HG02970 (cell line): ENCODE results near the gene PLXNB2.

Experiments used
- ATAC-seq: cut with Tn5 transposase; IDR thresholded peaks from one replicate; pipeline ENCODE4 v1.9.1; 2021; ENCODE audit warnings: mild to moderate bottlenecking, moderate library complexity, moderate number of reproducible peaks; ENCODE audit not compliant: unreplicated experiment, low FRiP score

Gene PLXNB2

DNA sequence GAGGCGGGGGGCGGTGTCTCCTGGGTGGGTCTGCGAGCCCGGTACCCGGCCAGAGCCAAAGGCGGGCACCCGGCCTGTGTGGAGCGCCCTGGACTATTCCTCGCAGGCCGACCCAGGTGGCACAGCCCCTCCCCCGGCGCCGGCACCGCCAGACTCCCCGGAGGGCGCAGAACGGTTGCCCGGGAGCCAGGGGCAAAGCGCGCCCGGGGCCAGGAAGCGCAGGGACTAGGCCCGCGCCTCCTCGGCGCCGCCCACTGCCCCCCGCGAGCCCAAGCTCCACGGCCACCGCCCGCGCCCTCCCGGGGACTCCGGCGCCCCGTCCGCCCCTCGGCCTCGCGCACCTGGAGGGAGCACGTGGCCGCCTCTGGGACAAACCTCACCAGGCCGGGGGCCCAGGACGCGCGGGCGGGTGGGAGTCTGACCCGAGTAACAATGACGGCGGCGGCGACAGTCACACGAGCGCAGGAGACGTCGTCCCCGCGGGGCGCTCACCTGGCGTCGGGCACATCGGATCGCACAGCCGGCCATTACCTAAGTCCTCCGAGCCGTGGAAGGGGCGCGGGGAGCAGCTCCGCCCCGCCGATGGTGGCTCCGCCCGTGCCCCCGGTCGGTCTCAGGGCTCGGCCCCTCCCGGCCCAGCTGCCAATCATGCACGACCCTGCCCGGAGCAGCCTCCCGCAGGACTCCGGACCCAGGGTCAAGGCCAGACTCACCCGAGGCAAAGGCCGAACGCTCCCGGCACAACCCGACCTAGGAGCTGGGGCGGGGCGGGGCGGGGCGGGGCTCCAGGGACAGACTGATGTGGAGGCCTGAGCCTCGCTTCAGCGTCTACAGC, 7.4 kb downstream of the PLXNB2 start:
- ATAC-seq, result no peak

GRCh38 chr22:50298937-50299784, 8.3 kb downstream of the PLXNB2 start:
- ATAC-seq, result no peak

- ATAC-seq, result no peak
Measured at GRCh38 chr22:50298266-50298637, 9.2 kb downstream of the PLXNB2 start.

DNA sequence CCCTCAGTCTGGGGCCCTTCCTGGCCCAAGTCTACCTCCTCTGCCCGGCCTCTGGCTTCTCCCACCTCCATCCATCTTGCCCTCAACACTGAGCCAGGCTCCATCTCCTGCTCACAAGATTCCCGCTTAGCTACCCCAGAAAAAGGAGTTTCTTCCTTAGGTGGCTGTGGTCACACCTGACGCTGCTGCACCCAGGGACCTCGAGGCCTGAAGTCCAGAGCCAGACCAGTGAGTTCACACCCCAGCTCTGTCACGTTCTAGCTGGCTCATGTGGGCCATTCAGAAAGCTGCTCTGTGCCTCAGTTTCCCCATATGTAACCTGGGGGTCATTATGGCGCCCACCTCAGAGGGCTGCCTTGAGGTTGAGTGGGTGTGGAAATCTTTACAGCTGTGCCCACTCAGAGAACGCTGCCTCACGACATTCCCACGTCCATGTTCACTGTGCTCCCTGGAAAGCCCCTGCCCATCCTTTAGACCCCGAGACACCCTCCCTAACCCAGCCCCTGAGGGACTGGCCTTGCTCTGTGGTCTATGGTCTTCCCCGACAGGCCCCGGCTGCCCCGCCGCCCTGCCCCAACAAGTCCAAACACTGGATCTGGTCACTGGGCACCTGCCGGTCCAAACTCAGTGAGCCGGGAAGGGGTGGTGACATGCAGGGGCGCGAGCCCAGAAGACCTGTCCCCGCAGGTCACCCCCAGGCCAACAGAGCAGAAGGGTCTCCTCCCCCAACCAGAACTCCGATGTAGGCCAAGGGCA, 9.8 kb downstream of the PLXNB2 start:
- ATAC-seq, result no peak

DNA sequence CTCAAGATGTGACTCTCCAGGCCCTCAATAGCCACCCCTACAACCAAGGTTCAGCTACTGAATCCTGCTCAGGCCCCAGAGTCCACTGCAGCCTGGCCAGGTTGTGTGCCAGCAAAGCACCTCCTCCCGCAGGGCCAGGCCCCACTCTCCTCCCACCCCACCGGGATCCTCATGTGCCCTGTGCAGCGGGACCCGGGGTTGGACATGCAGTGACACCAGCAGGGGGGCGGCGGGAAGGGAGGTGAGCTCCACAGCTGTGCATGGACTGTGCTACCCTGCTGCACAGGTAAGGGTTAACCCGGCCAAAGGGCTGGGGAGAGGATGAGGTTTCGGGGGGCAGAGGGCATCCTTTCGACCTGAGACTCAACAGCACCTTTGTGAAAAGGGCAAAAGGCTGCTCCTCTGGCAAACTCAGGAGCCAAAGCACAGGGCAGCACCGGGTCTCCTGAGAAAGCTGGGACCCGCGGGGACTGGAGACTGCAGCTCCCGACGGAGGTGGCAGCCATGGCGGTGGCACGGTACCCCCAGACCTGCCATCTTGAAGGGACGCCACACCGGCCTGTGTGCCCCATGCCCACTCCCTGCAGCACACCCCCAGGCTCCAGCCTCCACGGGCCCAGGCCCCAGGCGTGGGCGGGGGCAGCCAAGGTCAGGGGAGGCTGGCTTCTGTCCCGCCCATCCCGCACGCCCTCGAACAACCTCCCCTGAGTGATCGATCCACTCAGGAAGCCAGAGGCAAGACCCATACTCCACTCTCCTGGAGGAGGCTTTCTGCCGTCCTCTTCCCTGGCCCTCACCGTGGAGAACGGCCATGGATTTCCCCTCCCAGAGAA, 10.6 kb downstream of the PLXNB2 start:
- ATAC-seq, result no peak

DNA sequence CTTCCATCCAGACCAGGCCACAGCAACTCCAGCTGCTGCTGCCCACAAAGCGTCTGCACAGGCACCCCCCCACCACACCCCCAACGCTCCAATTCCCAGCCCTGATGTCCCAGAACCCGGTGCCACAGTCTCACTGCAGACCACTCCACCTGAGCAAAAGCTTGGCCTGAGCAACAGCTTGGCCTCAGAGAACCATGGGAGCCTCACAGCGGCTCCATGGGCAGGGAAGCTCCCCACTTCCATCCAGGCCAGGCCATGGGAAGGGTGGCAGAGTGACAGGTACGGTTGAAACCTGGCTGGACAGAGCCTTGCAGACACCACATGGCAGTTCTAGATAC, 13.2 kb downstream of the PLXNB2 start:
- ATAC-seq, result no peak

DNA sequence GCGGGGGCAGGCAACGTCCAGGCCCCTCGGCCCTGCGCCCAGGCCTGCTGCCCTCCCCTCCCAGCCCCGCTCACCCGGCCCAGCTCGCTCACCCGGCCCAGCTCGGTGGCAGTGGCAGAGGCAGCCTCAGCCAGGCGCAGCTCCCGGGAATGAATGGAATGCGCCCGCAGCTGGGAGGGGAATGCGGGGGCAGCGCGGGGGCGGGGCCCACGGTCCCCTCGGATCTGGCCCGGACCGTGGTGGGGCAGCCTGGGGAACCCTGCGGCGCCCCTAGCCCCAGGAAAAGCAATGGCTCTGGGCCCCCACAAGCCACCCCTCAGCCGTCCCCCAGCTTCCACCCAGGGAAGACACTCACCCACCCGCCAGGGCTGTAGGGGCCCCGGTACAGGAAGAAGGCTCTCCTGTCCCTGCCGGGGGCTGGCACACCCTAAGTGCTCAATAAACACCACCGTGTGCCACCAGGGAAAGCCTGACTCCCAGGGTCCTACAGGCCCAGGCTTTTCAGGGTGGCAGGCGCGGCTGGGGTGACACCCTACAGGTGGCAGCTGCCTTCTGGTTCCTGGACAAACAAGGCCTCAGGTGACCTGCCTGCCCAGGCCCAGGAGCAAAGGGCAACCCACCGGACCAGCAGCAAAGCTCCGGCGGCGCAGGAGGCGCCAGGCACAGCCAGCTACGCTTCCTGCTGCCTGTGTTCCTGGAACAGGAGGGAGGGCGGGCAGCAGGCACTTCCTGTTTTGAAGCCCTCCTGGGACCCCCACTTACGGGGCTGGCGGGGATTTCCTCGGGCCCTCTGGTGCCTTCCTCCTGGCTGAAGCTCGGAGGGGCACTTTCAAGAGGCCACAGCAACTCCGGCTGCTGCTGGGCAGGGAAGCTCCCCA, 13.8 kb downstream of the PLXNB2 start:
- ATAC-seq, result no peak

GRCh38 chr22:50292643-50293440, 14.6 kb downstream of the PLXNB2 start:
- no peak for ATAC-seq

GRCh38 chr22:50289942-50290630, 17.4 kb downstream of the PLXNB2 start:
- no peak for ATAC-seq

- no peak for ATAC-seq
Measured at GRCh38 chr22:50289151-50289941, 18.1 kb downstream of the PLXNB2 start.

- ATAC-seq, result no peak
Measured at GRCh38 chr22:50287731-50288130, 19.7 kb downstream of the PLXNB2 start.

GRCh38 chr22:50286701-50287318, 20.6 kb downstream of the PLXNB2 start:
- no peak for ATAC-seq

GRCh38 chr22:50286275-50286674, 21.2 kb downstream of the PLXNB2 start:
- no peak for ATAC-seq

DNA sequence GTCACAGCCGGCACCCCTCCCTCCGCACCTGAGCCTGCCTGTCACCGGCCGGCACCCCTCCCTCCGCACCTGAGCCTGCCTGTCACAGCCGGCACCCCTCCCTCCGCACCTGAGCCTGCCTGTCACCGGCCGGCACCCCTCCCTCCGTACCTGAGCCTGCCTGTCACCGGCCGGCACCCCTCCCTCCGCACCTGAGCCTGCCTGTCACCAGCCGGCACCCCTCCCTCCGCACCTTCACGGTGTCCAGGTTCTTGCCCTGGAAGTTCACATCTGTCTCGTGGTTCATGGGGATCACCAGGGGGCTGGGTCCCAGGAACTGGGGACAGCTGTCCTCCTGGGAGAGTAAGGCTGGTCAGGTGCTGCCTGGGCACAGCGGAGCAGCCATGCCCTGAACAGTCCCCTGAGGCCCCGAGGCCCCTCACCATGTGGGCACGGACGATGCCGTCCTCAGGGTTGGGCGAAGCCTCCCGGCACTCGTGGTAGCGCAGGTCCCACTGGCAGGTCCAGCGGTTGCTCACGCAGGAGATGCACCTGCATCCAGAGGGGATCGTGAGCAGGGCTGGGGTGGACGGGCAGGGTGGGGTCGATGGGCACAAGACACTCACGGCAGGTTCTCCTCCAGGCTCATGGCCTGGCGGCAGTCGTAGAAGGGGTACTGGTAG, 21.7 kb downstream of the PLXNB2 start:
- no peak for ATAC-seq

- no peak for ATAC-seq
Measured at GRCh38 chr22:50284479-50284878, 23.0 kb downstream of the PLXNB2 start.

DNA sequence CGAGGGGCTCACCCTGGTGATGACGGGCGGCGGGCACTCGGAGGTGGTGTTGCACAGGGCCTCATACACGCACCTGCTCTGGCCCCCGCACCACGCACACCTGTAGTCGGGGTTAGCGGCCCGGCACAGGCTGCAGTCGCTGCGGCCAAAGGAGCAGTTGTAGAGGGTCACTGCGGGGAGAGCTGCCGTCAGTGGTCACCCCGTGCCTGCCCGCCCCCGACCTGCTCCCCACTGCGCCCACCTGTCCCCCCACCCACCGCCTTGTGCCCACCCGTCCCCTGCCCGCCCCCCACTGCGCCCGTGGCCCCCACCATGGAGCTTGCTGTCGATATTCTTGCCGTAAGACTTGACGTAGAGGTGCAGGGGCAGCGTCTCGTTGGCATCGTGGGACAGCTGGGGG, 23.6 kb downstream of the PLXNB2 start:
- ATAC-seq, result no peak
